DOHH2 (cell line): Measurements from ENCODE around the gene POLR1C.

ENCODE experiments used
- H3F3A ChIP-seq: fragments of 200-600 bp; sonication (generic), shearing (Covaris generic); 2 replicates; pipeline ENCODE4 v1.6.0; 2016; ENCODE audit warnings: antibody characterized with exemption, mild to moderate bottlenecking; ENCODE audit not compliant: control insufficient read depth, insufficient read depth
- H3K27ac ChIP-seq: fragments of 200-600 bp; sonication (generic); 2 replicates; pipeline ENCODE4 v1.5.1; 2014; ENCODE audit warnings: low read depth, mild to moderate bottlenecking, low read length, moderate library complexity
- H3K27me3 ChIP-seq: fragments of 200-600 bp; sonication (generic); 2 replicates; pipeline ENCODE4 v1.6.1; 2014; ENCODE audit warnings: mild to moderate bottlenecking, low read length, mixed read lengths; ENCODE audit not compliant: control insufficient read depth
- H3K36me3 ChIP-seq: fragments of 200-600 bp; sonication (generic); 2 replicates; pipeline ENCODE4 v1.6.1; 2014; ENCODE audit warnings: mild to moderate bottlenecking, low read length, moderate library complexity, mixed read lengths; ENCODE audit not compliant: control insufficient read depth
- H3K4me1 ChIP-seq: fragments of 200-600 bp; sonication (generic); 2 replicates; pipeline ENCODE4 v1.6.1; 2014; ENCODE audit warnings: mild to moderate bottlenecking, low read length, mixed read lengths; ENCODE audit not compliant: control insufficient read depth
- H3K4me2 ChIP-seq: fragments of 200-600 bp; sonication (generic); 2 replicates; pipeline ENCODE4 v1.6.0; 2014; ENCODE audit warnings: mild to moderate bottlenecking, low read length, moderate library complexity
- H3K4me3 ChIP-seq: fragments of 200-600 bp; sonication (generic); 2 replicates; pipeline ENCODE4 v1.5.1; 2014; ENCODE audit warnings: mild to moderate bottlenecking, low read length, mixed read lengths
- H3K79me2 ChIP-seq: fragments of 200-600 bp; sonication (generic); 2 replicates; pipeline ENCODE4 v1.6.1; 2014; ENCODE audit warnings: mild to moderate bottlenecking, low read length, mixed read lengths; ENCODE audit not compliant: control insufficient read depth
- H3K9me2 ChIP-seq: fragments of 200-600 bp; sonication (generic); replicated peaks from 2 replicates; pipeline ENCODE4 v1.6.1; 2014; ENCODE audit warnings: mild to moderate bottlenecking, low read length, mixed read lengths; ENCODE audit not compliant: control insufficient read depth
- H3K9me3 ChIP-seq: fragments of 200-600 bp; sonication (generic); 2 replicates; pipeline ENCODE4 v1.6.1; 2014; ENCODE audit warnings: antibody characterized with exemption, low read length, mixed read lengths; ENCODE audit not compliant: control insufficient read depth, insufficient read depth
- H4K20me1 ChIP-seq: fragments of 200-600 bp; sonication (generic); 2 replicates; pipeline ENCODE4 v1.6.0; 2014; ENCODE audit warnings: low read depth, mild to moderate bottlenecking, antibody characterized with exemption, low read length, moderate library complexity; ENCODE audit not compliant: control insufficient read depth, insufficient read depth
- CTCF ChIP-seq: fragments of 200-600 bp; sonication (generic); IDR thresholded peaks from one replicate; pipeline ENCODE4 v1.5.1; 2014; ENCODE audit warnings: antibody characterized with exemption, mild to moderate bottlenecking, low read depth, low read length; ENCODE audit not compliant: poor library complexity, severe bottlenecking
- EZH2phosphoT487 ChIP-seq: fragments of 200-600 bp; sonication (generic); IDR thresholded peaks from 2 replicates; pipeline ENCODE4 v1.6.1; 2017; ENCODE audit warnings: borderline replicate concordance, mild to moderate bottlenecking, antibody characterized with exemption, low read length, moderate library complexity, mixed read lengths

The POLR1C gene

GRCh38 chr6:43508481-43509141, 8.3 kb upstream of the POLR1C start:
- H3K27ac ChIP-seq: no peak overlapping the region
- H3K79me2 ChIP-seq: no peaks in the 10 kb centered on the region
- H3K4me3 ChIP-seq: no peak overlapping the region
- H3K36me3 ChIP-seq: peaks cover 52% of the 10 kb centered on the region
- TF ChIP-seq CTCF (no peak), EZH2phosphoT487 (no peak)
- H3F3A ChIP-seq: peaks cover 12% of the 10 kb centered on the region; the same call in 1 of the 2 replicates
- no peaks in the 10 kb centered on the region for H3K9me3 ChIP-seq
- H3K9me2 ChIP-seq: no peaks in the 10 kb centered on the region
- H4K20me1 ChIP-seq: no peaks in the 10 kb centered on the region
- peak overlapping the region; percentile 86; the same call in 1 of the 2 replicates for H3K4me2 ChIP-seq
- H3K4me1 ChIP-seq: peaks cover 33% of the 10 kb centered on the region
- H3K27me3 ChIP-seq: peaks cover 14% of the 10 kb centered on the region

DNA sequence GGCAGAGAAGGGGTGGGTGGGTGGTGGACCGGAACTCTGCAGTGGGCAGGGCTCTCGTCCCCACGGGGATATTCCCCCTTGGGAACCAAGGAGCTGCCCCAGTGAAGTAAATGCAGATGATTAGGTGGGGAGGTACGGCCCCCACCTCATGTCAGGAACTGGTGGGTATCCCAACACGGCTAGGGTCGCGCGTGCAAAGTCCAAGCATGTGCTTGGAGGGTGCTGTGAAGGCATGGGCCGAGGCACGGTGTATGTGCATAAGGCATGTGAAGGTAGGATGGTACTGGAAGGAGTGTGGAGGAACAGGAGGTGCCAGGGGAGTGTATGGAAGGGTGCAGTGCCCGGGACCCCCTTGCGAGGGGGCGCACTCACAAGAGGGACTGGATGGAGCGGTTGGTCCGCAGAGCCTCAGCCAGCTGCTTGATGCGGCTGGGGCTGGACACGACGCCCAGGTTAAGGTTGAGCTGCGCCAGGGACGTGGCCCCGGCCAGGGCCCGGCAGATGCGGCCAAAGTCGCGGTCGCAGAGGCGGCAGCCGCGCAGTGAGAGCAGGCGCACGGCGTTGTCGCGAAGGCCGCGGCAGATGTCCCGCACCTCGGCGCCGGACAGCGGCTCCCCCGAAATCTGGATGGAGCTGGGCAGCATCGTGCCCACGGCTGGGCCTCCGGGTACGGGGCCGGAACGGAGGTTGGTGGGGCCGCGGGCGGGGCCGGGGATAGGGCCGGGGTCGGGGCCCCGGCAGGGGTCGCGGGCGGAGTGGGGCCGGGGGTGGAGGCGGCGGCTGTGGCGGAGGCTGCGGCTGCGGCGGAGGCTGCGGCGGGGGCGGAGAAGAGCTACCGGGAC, 7.5 kb upstream of the POLR1C start:
- Histone ChIP-seq H3K4me2 (peak overlapping the region; percentile 86), H3K4me1 (peaks cover 33% of the 10 kb centered on the region), H3K27ac (no peak overlapping the region), H3K36me3 (peaks cover 53% of the 10 kb centered on the region), H3K27me3 (peaks cover 14% of the 10 kb centered on the region), H3F3A (peaks cover 12% of the 10 kb centered on the region; the same call in 1 of the 2 replicates), H3K4me3 (peak overlapping the region; percentile 77), H3K9me2 (no peaks in the 10 kb centered on the region), H3K79me2 (peaks cover 2% of the 10 kb centered on the region; the same call in 1 of the 2 replicates), H4K20me1 (no peaks in the 10 kb centered on the region), H3K9me3 (no peaks in the 10 kb centered on the region)
- TF ChIP-seq EZH2phosphoT487: no peak
- no peak for TF ChIP-seq CTCF

DNA sequence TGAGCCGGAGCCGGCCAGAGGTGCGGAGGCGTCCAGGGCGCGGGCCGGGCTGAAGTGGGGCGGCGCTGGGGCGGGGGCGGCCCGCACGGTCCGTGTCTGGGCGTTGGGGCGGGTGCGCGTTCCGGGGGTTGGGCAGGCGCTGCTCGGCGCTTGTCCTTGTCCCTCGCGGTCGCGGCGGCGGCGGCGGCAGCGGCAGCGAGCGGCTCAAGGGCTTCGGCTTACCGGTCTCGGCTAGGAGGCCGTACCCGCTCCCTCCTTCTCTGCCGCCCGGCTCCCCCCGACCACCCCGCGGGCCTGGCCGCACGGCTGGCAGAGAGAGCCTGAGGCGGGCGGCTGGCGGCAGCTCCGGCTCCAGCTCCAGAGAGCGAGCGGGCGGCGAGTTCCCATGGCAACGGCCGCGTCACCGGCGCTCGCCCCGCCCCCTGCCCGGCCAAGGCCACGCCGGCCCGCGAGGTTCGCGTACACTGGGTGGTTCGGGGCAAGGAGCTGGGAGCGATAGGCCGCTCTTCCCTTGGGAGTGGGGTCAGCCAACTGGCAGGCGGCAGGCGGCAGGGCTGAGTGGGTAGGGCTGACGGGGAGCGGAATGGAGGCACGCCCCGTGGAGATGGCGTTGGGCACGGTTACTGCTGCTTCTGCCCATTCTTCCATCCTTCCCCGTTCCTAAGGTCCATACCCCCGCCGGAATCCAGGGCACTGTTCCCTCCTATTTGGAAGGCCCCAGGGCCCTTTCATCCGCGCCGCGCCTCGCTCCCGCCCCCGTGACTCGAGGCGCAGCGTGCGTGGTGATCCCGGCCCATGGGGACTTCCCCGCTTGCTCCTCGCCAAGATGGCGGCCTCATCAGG, 6.7 kb upstream of the POLR1C start, which contains the start of gene LRRC73:
TSS of gene LRRC73 (minus strand) at position 363 of the 843 bp plus-strand sequence. CDS start 561 bp downstream, outside the sequence.
- peak within 1 kb of the TSS; percentile 77 for H3K4me3 ChIP-seq
- H3K27ac ChIP-seq: no peak within 1 kb of the TSS
- TF ChIP-seq CTCF (no peak), EZH2phosphoT487 (peak; percentile 58; the same call in 1 of the 2 replicates)
- H3K36me3 ChIP-seq: peaks cover 53% of the 10 kb centered on the region
- H3K4me1 ChIP-seq: peaks cover 35% of the 10 kb centered on the region
- peaks cover 12% of the 10 kb centered on the region; the same call in 1 of the 2 replicates for H3F3A ChIP-seq
- no peaks in the 10 kb centered on the region for H3K9me2 ChIP-seq
- peaks cover 8% of the 10 kb centered on the region for H3K79me2 ChIP-seq
- H3K27me3 ChIP-seq: peaks cover 14% of the 10 kb centered on the region
- peak within 1 kb of the TSS; percentile 86 for H3K4me2 ChIP-seq
- H3K9me3 ChIP-seq: no peaks in the 10 kb centered on the region
- H4K20me1 ChIP-seq: no peaks in the 10 kb centered on the region
